ENCODE measurements around the gene KRTAP2-2.

DNA sequence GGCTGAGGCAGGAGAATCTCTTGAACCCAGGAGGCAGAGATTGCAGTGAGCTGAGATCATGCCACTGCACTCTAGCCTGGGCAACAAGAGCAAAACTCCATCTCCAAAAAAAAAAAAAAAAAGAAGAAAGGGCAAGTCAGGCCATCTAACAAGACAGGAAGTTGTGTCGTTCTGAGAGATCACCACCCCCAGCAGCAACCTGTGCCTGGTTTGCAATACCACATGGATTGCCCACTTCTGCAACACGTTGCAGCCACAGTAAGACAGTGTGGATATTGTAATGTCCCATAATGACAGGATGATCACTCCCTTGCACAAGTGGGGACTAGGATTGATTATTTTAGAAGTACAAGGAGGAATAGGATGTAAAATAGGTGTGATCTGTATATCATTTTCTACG is 14.0 kb upstream of the KRTAP2-2 start:
- no peak for TF ChIP-seq CTCF (IDR thresholded peaks at IDR 0.05)
- TF ChIP-seq POLR2AphosphoS5 (IDR thresholded peaks at IDR 0.05; ENCODE audit: low read depth, low read length) = no peak
- no peak for TF ChIP-seq GATA2 (CRISPR knock-in tag; IDR thresholded peaks at IDR 0.05)
- TF ChIP-seq, protein P1, sequence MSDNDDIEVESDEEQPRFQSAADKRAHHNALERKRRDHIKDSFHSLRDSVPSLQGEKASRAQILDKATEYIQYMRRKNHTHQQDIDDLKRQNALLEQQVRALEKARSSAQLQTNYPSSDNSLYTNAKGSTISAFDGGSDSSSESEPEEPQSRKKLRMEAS (IDR thresholded peaks at IDR 0.05; ENCODE audit: low read depth) = no peak
- no peak for TF ChIP-seq SMC3 (IDR thresholded peaks at IDR 0.05; ENCODE audit: low read depth, low read length)
